Panc1 (cell line): ENCODE measurements around the gene CBX7. TPM values are rescaled to one million over a fixed set of nuclear protein-coding genes. Genes with fewer than 3 reads are reported as not detected.

ENCODE experiments used
- ATAC-seq: fragments of 200-7000 bp; cut with Tn5 transposase; 2 replicates; pipeline ENCODE4 v1.9.1; 2020; ENCODE audit warnings: mild to moderate bottlenecking, moderate library complexity
- BruUV-seq: library from RNA; stranded (reverse); fragments of 400-500 nt; replicated peaks from 2 replicates; lab custom pipeline; 2021; lab: Mats Ljungman, UMichigan
- CTCF ChIA-PET: fragments of 300-600 bp; sonication (Branson Sonifier 250); formaldehyde crosslinking; loops from one replicate; lab custom pipeline; 2022; ENCODE audit warnings: antibody characterized with exemption; lab: Charles Lee
- POLR2A ChIA-PET: fragments of 300-600 bp; sonication (Branson Sonifier 250); formaldehyde crosslinking; loops from one replicate; lab custom pipeline; 2022; ENCODE audit warnings: antibody characterized with exemption; lab: Charles Lee
- DNase-seq: peaks from one replicate; pipeline ENCODE4 v3.0.0-alpha.2; 2010; ENCODE audit warnings: low read depth, low spot score
- H3K27ac ChIP-seq: 2 replicates; pipeline ENCODE4 v1.5.1; 2011; ENCODE audit warnings: mild to moderate bottlenecking, low read length, inconsistent platforms
- H3K27me3 ChIP-seq: fragments of 200-500 bp; sonication (Bioruptor generic); 2 replicates; pipeline ENCODE4 v1.6.0; 2014; ENCODE audit warnings: low read length, inconsistent platforms; ENCODE audit not compliant: control insufficient read depth, insufficient read depth
- H3K36me3 ChIP-seq: fragments of 200-500 bp; sonication (Bioruptor generic); 2 replicates; pipeline ENCODE4 v1.5.1; 2014; ENCODE audit warnings: inconsistent platforms, mild to moderate bottlenecking, low read length, moderate library complexity; ENCODE audit not compliant: control insufficient read depth, insufficient read depth
- H3K4me1 ChIP-seq: 2 replicates; pipeline ENCODE4 v1.5.1; 2011; ENCODE audit warnings: inconsistent platforms, mild to moderate bottlenecking, low read length, moderate library complexity; ENCODE audit not compliant: control insufficient read depth, insufficient read depth
- H3K4me3 ChIP-seq, 2 experiments: 2 replicates each; pipeline ENCODE4 v1.5.1; 2011 to 2012; ENCODE audit warnings: low read depth in 2 of 2, low read length in 2 of 2, mild to moderate bottlenecking in 2 of 2, inconsistent platforms in 1 of 2, moderate library complexity in 1 of 2
- H3K9me3 ChIP-seq: fragments of 200-500 bp; sonication (Bioruptor generic); 2 replicates; pipeline ENCODE4 v1.5.1; 2014; ENCODE audit warnings: low read depth, mild to moderate bottlenecking, inconsistent platforms, low read length, moderate library complexity; ENCODE audit not compliant: control insufficient read depth, insufficient read depth
- POLR2AphosphoS5 ChIP-seq: IDR thresholded peaks from 2 replicates; pipeline ENCODE4 v1.6.1; 2012; ENCODE audit warnings: mild to moderate bottlenecking, low read depth, low read length, moderate library complexity
- SIN3A ChIP-seq: IDR thresholded peaks from 2 replicates; pipeline ENCODE4 v1.6.1; 2012; ENCODE audit warnings: low read depth, mild to moderate bottlenecking, low read length, moderate library complexity, borderline replicate concordance; ENCODE audit not compliant: insufficient read depth
- TCF7L2 ChIP-seq: IDR thresholded peaks from 2 replicates; pipeline ENCODE4 v1.6.1; 2011; ENCODE audit warnings: mild to moderate bottlenecking, low read depth, low read length, inconsistent platforms
- in situ Hi-C: cut with HindIII; loops from 2 replicates; pipeline ENCODE4 v1.10.0; 2016; ENCODE audit warnings: low sequenced_read_pairs, low pct_unique_long_range_greater_than_20kb
- intact Hi-C: fragments of 100-400 bp; cut with micrococcal nuclease; formaldehyde crosslinking; loops from one replicate; pipeline ENCODE4 v1.10.0; 2022; ENCODE audit not compliant: unreplicated experiment
- total RNA-seq: library from RNA; stranded (reverse); gene quantifications from one replicate; pipeline ENCODE4 v1.2.1, GENCODE V29; 2021; ENCODE audit not compliant: unreplicated experiment
- TF ChIP-seq, protein P1 (sequence below), 2 experiments: IDR thresholded peaks; 2 replicates each; pipeline ENCODE4 v1.6.1; 2011 to 2012; ENCODE audit warnings: low read depth in 2 of 2, control low read depth in 1 of 2, low read length in 1 of 2, mild to moderate bottlenecking in 1 of 2, moderate library complexity in 1 of 2; ENCODE audit not compliant: insufficient read depth in 1 of 2
- TF ChIP-seq, protein P2 (sequence below): fragments of 450-650 bp; IDR thresholded peaks from 2 replicates; pipeline ENCODE4 v1.5.1; 2017; ENCODE audit warnings: mild to moderate bottlenecking

CBX7 gene
- total RNA-seq, 1 experiment from 2014 or later = 14.5 TPM

DNA sequence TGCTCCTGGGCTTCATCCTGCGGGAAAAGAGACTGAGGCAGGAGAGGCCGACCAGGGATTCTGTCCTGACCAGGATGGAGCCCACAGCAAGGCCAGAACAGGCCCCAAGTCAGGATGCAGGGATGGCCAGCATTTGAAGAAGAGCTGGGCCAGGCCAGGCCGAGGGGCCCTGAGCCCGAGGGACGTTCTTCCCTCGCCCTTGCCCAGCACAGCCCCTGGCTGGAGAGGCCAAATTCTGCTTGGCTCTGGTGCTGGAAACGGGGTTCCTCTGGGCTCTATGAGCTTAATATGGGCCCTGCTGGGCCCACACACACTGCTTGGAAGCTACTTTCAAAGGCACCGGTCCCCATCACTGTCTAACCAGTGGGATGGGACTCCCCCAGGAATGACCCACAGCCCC is 67.8 kb downstream of the CBX7 start:
- Histone ChIP-seq H3K36me3 (no peaks in the 10 kb centered on the region), H3K27ac (no peak overlapping the region), H3K4me3 (no peak overlapping the region), H3K27me3 (no peaks in the 10 kb centered on the region), H3K4me1 (no peaks in the 10 kb centered on the region), H3K9me3 (no peaks in the 10 kb centered on the region)
- CTCF ChIA-PET = no interaction called here
- in situ Hi-C loops (no loop called here), intact Hi-C loops (no loop called here)
- TF ChIP-seq TCF7L2 (no peak), SIN3A (no peak), POLR2AphosphoS5 (no peak)
- TF ChIP-seq, protein P1, sequence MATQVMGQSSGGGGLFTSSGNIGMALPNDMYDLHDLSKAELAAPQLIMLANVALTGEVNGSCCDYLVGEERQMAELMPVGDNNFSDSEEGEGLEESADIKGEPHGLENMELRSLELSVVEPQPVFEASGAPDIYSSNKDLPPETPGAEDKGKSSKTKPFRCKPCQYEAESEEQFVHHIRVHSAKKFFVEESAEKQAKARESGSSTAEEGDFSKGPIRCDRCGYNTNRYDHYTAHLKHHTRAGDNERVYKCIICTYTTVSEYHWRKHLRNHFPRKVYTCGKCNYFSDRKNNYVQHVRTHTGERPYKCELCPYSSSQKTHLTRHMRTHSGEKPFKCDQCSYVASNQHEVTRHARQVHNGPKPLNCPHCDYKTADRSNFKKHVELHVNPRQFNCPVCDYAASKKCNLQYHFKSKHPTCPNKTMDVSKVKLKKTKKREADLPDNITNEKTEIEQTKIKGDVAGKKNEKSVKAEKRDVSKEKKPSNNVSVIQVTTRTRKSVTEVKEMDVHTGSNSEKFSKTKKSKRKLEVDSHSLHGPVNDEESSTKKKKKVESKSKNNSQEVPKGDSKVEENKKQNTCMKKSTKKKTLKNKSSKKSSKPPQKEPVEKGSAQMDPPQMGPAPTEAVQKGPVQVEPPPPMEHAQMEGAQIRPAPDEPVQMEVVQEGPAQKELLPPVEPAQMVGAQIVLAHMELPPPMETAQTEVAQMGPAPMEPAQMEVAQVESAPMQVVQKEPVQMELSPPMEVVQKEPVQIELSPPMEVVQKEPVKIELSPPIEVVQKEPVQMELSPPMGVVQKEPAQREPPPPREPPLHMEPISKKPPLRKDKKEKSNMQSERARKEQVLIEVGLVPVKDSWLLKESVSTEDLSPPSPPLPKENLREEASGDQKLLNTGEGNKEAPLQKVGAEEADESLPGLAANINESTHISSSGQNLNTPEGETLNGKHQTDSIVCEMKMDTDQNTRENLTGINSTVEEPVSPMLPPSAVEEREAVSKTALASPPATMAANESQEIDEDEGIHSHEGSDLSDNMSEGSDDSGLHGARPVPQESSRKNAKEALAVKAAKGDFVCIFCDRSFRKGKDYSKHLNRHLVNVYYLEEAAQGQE (IDR thresholded peaks at IDR 0.05; ENCODE audit: insufficient read depth in 1 of 2, low read depth in 2 of 2, low read length in 1 of 2) = no peak
- TF ChIP-seq, protein P2, sequence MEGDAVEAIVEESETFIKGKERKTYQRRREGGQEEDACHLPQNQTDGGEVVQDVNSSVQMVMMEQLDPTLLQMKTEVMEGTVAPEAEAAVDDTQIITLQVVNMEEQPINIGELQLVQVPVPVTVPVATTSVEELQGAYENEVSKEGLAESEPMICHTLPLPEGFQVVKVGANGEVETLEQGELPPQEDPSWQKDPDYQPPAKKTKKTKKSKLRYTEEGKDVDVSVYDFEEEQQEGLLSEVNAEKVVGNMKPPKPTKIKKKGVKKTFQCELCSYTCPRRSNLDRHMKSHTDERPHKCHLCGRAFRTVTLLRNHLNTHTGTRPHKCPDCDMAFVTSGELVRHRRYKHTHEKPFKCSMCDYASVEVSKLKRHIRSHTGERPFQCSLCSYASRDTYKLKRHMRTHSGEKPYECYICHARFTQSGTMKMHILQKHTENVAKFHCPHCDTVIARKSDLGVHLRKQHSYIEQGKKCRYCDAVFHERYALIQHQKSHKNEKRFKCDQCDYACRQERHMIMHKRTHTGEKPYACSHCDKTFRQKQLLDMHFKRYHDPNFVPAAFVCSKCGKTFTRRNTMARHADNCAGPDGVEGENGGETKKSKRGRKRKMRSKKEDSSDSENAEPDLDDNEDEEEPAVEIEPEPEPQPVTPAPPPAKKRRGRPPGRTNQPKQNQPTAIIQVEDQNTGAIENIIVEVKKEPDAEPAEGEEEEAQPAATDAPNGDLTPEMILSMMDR = no peak
- no TSS peak for BruUV-seq
- ATAC-seq (no peak), DNase-seq (no peak)
- POLR2A ChIA-PET = no interaction called here

DNA sequence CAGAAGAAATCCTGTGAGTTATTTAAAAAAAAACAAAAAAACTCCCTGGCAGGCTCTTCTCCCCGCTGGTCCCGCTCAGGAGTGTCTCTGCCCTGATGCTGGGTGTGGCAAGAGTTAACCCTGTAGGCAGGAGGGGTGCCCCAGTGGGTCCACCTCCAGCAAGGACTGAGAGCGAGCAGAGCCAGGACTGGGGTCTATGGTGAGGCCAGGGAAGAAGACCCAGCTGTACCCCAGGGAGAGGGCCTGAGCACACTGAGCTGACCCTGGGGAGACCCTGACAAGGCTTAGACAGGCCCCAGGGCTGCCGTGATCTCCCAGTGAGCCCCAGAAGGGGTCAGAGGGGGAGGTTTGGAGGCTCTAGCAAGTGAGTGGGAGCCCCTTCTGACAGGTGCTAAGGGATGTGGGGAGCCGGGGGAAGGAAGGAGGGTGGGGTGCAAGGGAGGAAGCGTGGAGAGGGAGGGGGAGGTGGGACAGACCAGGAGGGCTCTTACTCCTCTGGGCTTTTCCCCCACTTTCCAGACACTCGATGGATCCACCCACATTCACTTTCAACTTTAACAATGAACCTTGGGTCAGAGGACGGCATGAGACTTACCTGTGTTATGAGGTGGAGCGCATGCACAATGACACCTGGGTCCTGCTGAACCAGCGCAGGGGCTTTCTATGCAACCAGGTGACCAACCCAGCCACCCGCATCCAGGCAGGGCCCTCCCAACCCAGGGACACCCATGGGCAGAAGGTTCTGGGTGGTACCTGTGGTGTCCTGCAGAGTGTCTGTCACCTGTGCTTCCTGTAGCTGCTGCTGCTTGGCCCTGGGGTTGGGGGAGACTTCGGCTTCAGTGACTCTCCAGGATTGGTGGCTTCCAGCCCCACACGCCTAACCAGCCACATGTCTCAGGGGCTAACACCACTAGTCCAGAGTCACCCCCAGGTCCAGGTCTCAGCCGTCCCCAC is 69.0 kb downstream of the CBX7 start:
- Histone ChIP-seq H3K27me3 (no peaks in the 10 kb centered on the region), H3K4me1 (no peaks in the 10 kb centered on the region), H3K9me3 (no peaks in the 10 kb centered on the region), H3K27ac (no peak overlapping the region), H3K36me3 (no peaks in the 10 kb centered on the region), H3K4me3 (no peak overlapping the region)
- DNase-seq (no peak), ATAC-seq (no peak)
- TF ChIP-seq POLR2AphosphoS5 = no peak
- no peak for TF ChIP-seq TCF7L2
- TF ChIP-seq SIN3A = no peak
- BruUV-seq = no TSS peak
- POLR2A ChIA-PET = no interaction called here
- CTCF ChIA-PET = no interaction called here
- in situ Hi-C loops (no loop called here), intact Hi-C loops (no loop called here)

DNA sequence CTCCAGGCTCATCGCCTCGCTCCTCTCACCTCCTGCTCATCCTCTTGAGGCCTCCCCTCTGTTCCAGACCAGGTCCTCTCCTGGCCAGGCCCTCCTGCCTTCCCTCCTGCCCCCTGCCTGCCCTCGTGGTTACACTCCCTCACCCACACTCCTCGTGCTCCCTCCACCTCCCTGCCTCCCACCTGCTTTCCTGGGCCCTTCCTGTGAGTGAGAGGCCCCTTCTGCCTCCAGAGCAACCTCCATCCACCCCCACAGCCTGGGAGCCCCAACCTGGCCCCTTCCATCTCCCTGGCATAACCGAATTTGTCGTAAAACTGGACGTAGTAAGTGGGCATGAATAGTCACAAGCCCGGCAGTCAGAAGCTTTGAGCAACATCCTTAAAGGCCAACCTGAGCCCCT is 70.9 kb downstream of the CBX7 start:
- H3K27me3 ChIP-seq = no peaks in the 10 kb centered on the region
- no peaks in the 10 kb centered on the region for H3K36me3 ChIP-seq
- TF ChIP-seq POLR2AphosphoS5 (no peak), SIN3A (no peak)
- TF ChIP-seq, protein P2 = no peak
- in situ Hi-C loops (no loop called here), intact Hi-C loops (no loop called here)
- no peaks in the 10 kb centered on the region; the same call in 1 of the 2 replicates for H3K4me1 ChIP-seq
- H3K4me3 ChIP-seq = no peak overlapping the region
- no peaks in the 10 kb centered on the region for H3K9me3 ChIP-seq
- DNase-seq (no peak), ATAC-seq (no peak)
- ChIA-PET POLR2A (no interaction called here), CTCF (no interaction called here)
- BruUV-seq = no TSS peak
- H3K27ac ChIP-seq = no peak overlapping the region
